ENCODE results near the gene MAEA. TPM values are rescaled to one million over a fixed set of nuclear protein-coding genes. Genes with fewer than 3 reads are reported as not detected.

MAEA gene
- total and polyA plus RNA-seq, 10 of the 15 experiments (the other 5 are each of a cell fraction or from before 2014, with no cell fraction given) = 3.6 to 67.1 (median 54.6) TPM

- TF ChIP-seq PRDM15 (CRISPR knock-in tag; IDR thresholded peaks at IDR 0.05) = no peak
These were observed 90.2 kb downstream of the MAEA start (continued) for GRCh38 chr4:1379801-1380331.

- H3K9me3 ChIP-seq (replicated peaks; ENCODE audit: control insufficient read depth, insufficient read depth, low read length) = no peaks in the 10 kb centered on the region
- no TSS peak for BruUV-seq (replicated peaks)
- CTCF ChIA-PET = no interaction called here
- H3K27me3 ChIP-seq (replicated peaks in 1 of 2; ENCODE audit: control insufficient read depth in 2 of 2, insufficient read depth in 2 of 2, low read length in 1 of 2) = no peaks in the 10 kb centered on the region
- SMC1A ChIA-PET (ENCODE audit: uncharacterized antibody, unreplicated experiment) = no interaction called here
- 85% methylated on average over 36 of the region's 36 CpGs for WGBS (ENCODE audit: insufficient coverage, insufficient replicate concordance, low lambda C conversion rate, missing lambda C conversion rate)
- ATAC-seq (no peak), DNase-seq (ENCODE audit: low read depth, low spot score) (no peak), FAIRE-seq (no peak)
- intact Hi-C loops (cut with micrococcal nuclease; ENCODE audit: unreplicated experiment) (no loop called here), in situ Hi-C loops (cut with MboI) (no loop called here)
- no peak overlapping the region for H3K4me2 ChIP-seq (ENCODE audit: control insufficient read depth, insufficient read depth)
- no peak overlapping the region for H3K4me3 ChIP-seq
- POLR2A ChIA-PET = no interaction called here
- no peaks in the 10 kb centered on the region for H3K79me2 ChIP-seq (ENCODE audit: control insufficient read depth, insufficient read depth, low read length)
- H3K4me1 ChIP-seq (ENCODE audit: control insufficient read depth, insufficient read depth, low read length) = no peaks in the 10 kb centered on the region
- RAD21 ChIA-PET (ENCODE audit: unreplicated experiment) = no interaction called here
- no peak overlapping the region for H2AFZ ChIP-seq (ENCODE audit: control insufficient read depth, low read depth, low read length)
- no peak overlapping the region for H3K27ac ChIP-seq (ENCODE audit: control insufficient read depth, insufficient read depth)
- H3K9ac ChIP-seq (ENCODE audit: control insufficient read depth, insufficient read depth, low read length) = no peak overlapping the region
- no peaks in the 10 kb centered on the region for H4K20me1 ChIP-seq (ENCODE audit: control insufficient read depth, insufficient read depth)
- no peaks in the 10 kb centered on the region; a peak in 1 of 4 replicates for H3K36me3 ChIP-seq (ENCODE audit: control insufficient read depth in 2 of 2, insufficient read depth in 2 of 2, low read length in 1 of 2)
- TF ChIP-seq MEF2B (IDR thresholded peaks at IDR 0.05; ENCODE audit: partially characterized antibody, poor library complexity, severe bottlenecking) = no peak
- TF ChIP-seq HDAC2 (IDR thresholded peaks at IDR 0.05) = no peak
- no peak for TF ChIP-seq CREB1 (IDR thresholded peaks at IDR 0.05; ENCODE audit: low read depth)
- TF ChIP-seq ZNF384 (IDR thresholded peaks at IDR 0.05; ENCODE audit: borderline replicate concordance, low read depth, low read length) = no peak
- no peak for TF ChIP-seq MLLT1 (IDR thresholded peaks at IDR 0.05)
- no peak for TF ChIP-seq ZNF24 (IDR thresholded peaks at IDR 0.05)
- no peak for TF ChIP-seq HCFC1 (IDR thresholded peaks at IDR 0.05; ENCODE audit: low read length)
- no peak for TF ChIP-seq RBBP5 (conservative IDR thresholded peaks at IDR 0.05)
- no peak for TF ChIP-seq MTA2 (IDR thresholded peaks at IDR 0.05; ENCODE audit: low read depth)
- no peak for TF ChIP-seq KAT2A (conservative IDR thresholded peaks at IDR 0.05; ENCODE audit: control insufficient read depth, low read depth, low read length)
- no peak for TF ChIP-seq KDM1A (IDR thresholded peaks at IDR 0.05; ENCODE audit: borderline replicate concordance)
- TF ChIP-seq IRF5 (IDR thresholded peaks at IDR 0.05; ENCODE audit: borderline replicate concordance) = no peak
- TF ChIP-seq NKRF (conservative IDR thresholded peaks at IDR 0.05) = no peak
These were observed 90.9 kb downstream of the MAEA start for GRCh38 chr4:1380368-1381151.

All from GM12878 (cell line).